Gastroesophageal sphincter (tissue), 3 donors: Measurements from ENCODE around the gene FABP3.

Experiments used
- POLR2A ChIP-seq, 2 donors: fragments of 450-650 bp; IDR thresholded peaks; one replicate each; pipeline ENCODE4 v1.6.1; 2017; ENCODE audit warnings: antibody characterized with exemption in 2 of 2, mild to moderate bottlenecking in 2 of 2, moderate library complexity in 1 of 2
- POLR2AphosphoS5 ChIP-seq: sonication (generic); formaldehyde crosslinking; IDR thresholded peaks from one replicate; pipeline ENCODE4 v1.6.1; 2017; ENCODE audit warnings: antibody characterized with exemption
- TF ChIP-seq, protein P1 (sequence below), 4 experiments: fragments of 200-600 bp in 2 of 4; fragments of 450-650 bp in 2 of 4; sonication (generic) in 1 of 4; IDR thresholded peaks; one replicate each; pipeline ENCODE4 v1.5.1; 2017 to 2019; ENCODE audit warnings: antibody characterized with exemption in 4 of 4, mild to moderate bottlenecking in 2 of 4, moderate library complexity in 2 of 4

DNA sequence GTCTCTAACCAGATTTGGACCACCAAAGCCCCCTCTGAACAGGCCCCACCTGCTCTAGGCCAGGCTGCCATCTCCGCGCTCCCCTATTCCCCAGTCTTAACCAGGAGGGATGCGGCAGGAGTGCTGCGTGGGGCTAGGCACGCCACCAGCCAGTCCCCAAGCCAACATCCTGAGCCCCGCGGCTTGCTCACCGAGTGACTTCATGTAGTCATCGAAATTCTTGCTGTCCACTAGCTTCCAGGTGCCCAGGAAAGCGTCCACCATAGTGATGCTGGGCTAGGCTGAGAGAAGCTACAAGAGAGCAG is 173 bp downstream of the FABP3 start:
- TF ChIP-seq, protein P1, sequence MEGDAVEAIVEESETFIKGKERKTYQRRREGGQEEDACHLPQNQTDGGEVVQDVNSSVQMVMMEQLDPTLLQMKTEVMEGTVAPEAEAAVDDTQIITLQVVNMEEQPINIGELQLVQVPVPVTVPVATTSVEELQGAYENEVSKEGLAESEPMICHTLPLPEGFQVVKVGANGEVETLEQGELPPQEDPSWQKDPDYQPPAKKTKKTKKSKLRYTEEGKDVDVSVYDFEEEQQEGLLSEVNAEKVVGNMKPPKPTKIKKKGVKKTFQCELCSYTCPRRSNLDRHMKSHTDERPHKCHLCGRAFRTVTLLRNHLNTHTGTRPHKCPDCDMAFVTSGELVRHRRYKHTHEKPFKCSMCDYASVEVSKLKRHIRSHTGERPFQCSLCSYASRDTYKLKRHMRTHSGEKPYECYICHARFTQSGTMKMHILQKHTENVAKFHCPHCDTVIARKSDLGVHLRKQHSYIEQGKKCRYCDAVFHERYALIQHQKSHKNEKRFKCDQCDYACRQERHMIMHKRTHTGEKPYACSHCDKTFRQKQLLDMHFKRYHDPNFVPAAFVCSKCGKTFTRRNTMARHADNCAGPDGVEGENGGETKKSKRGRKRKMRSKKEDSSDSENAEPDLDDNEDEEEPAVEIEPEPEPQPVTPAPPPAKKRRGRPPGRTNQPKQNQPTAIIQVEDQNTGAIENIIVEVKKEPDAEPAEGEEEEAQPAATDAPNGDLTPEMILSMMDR (IDR thresholded peaks at IDR 0.05) = no peak
- TF ChIP-seq POLR2AphosphoS5 = no peak
- TF ChIP-seq POLR2A (IDR thresholded peaks at IDR 0.05) = no peak
